SK-N-SH (cell line): Measurements from ENCODE around the gene DHRS7C. TPM values are rescaled to one million over a fixed set of nuclear protein-coding genes. Genes with fewer than 3 reads are reported as not detected.

Source experiments
- CTCF ChIA-PET: fragments of 300-600, 350-600 bp; formaldehyde crosslinking; extraction: SDS; loops from one replicate; lab custom pipeline; 2021; lab: Yijun Ruan, JAX
- POLR2A ChIA-PET: fragments of 350-600 bp; sonication (Branson Sonifier 250); formaldehyde crosslinking; extraction: SDS; loops from one replicate; lab custom pipeline; 2020; ENCODE audit warnings: antibody characterized with exemption, inconsistent platforms; lab: Yijun Ruan, JAX
- DNase-seq: peaks from one replicate; pipeline ENCODE4 v3.0.0; 2012
- H2AFZ ChIP-seq: fragments of 200-600 bp; sonication (generic); 2 replicates; pipeline ENCODE4 v1.8.1; 2016; ENCODE audit warnings: antibody characterized with exemption, mild to moderate bottlenecking, low read depth
- H3F3A ChIP-seq: fragments of 200-600 bp; sonication (generic); replicated peaks from 2 replicates; pipeline ENCODE3; 2016; ENCODE audit warnings: antibody characterized with exemption, mild to moderate bottlenecking; ENCODE audit not compliant: insufficient read depth
- H3K27ac ChIP-seq, 2 experiments: fragments of 200-500 bp in 1 of 2; fragments of 200-600 bp in 1 of 2; sonication (Bioruptor generic) in 1 of 2; sonication (generic), shearing (Covaris generic) in 1 of 2; 2 replicates each; pipeline versions ENCODE4 v1.5.1 to v1.6.1; 2014 to 2016; ENCODE audit warnings: low read depth in 2 of 2, inconsistent platforms in 1 of 2, low read length in 1 of 2, mild to moderate bottlenecking in 1 of 2, mixed read lengths in 1 of 2
- H3K27me3 ChIP-seq: fragments of 200-600 bp; sonication (generic), shearing (Covaris generic); 2 replicates; pipeline ENCODE4 v1.6.1; 2016; ENCODE audit warnings: mixed run types; ENCODE audit not compliant: insufficient read depth
- H3K36me3 ChIP-seq, 2 experiments: fragments of 200-500 bp in 1 of 2; fragments of 200-600 bp in 1 of 2; sonication (Bioruptor generic) in 1 of 2; sonication (generic) in 1 of 2; replicated peaks in 1 of 2; 2 replicates each; pipeline versions ENCODE3 to v1.5.1; 2014 to 2016; ENCODE audit warnings: low read length in 1 of 2, mild to moderate bottlenecking in 1 of 2; ENCODE audit not compliant: insufficient read depth in 2 of 2, control insufficient read depth in 1 of 2
- H3K4me1 ChIP-seq, 2 experiments: fragments of 200-500 bp in 1 of 2; fragments of 200-600 bp in 1 of 2; sonication (Bioruptor generic) in 1 of 2; sonication (generic), shearing (Covaris generic) in 1 of 2; 2 replicates each; pipeline versions ENCODE4 v1.5.1 to v1.6.1; 2014 to 2016; ENCODE audit warnings: low read depth in 1 of 2, low read length in 1 of 2, mixed run types in 1 of 2; ENCODE audit not compliant: insufficient read depth in 2 of 2, control insufficient read depth in 1 of 2
- H3K4me2 ChIP-seq: fragments of 200-600 bp; sonication (generic), shearing (Covaris generic); 2 replicates; pipeline ENCODE4 v1.6.1; 2017; ENCODE audit warnings: mixed run types
- H3K4me3 ChIP-seq, 2 experiments: fragments of 200-500 bp in 1 of 2; fragments of 200-600 bp in 1 of 2; sonication (Bioruptor generic) in 1 of 2; sonication (generic), shearing (Covaris generic) in 1 of 2; 2 replicates each; pipeline versions ENCODE4 v1.5.1 to v1.8.1; 2014 to 2016; ENCODE audit warnings: low read depth in 2 of 2, inconsistent platforms in 1 of 2, low read length in 1 of 2, mild to moderate bottlenecking in 1 of 2, mixed read lengths in 1 of 2, moderate library complexity in 1 of 2
- H3K79me2 ChIP-seq: fragments of 200-600 bp; sonication (generic); 2 replicates; pipeline ENCODE4 v1.8.1; 2017; ENCODE audit warnings: mild to moderate bottlenecking; ENCODE audit not compliant: insufficient read depth
- H3K9ac ChIP-seq: fragments of 200-600 bp; sonication (generic); 2 replicates; pipeline ENCODE4 v1.6.1; 2017; ENCODE audit warnings: mixed run types
- H3K9me2 ChIP-seq: fragments of 200-600 bp; sonication (generic); 2 replicates; pipeline ENCODE4 v1.6.1; 2017; ENCODE audit warnings: mixed run types
- H3K9me3 ChIP-seq: fragments of 200-600 bp; sonication (generic); 2 replicates; pipeline ENCODE4 v1.6.1; 2017; ENCODE audit warnings: mixed run types, mild to moderate bottlenecking, moderate library complexity
- H4K20me1 ChIP-seq: fragments of 200-600 bp; sonication (generic); 2 replicates; pipeline ENCODE4 v1.6.1; 2017; ENCODE audit warnings: mild to moderate bottlenecking, mixed run types; ENCODE audit not compliant: insufficient read depth
- FOSL2 ChIP-seq: IDR thresholded peaks from 2 replicates; pipeline ENCODE4 v1.4.0; 2012; ENCODE audit warnings: low read depth, mild to moderate bottlenecking, moderate library complexity, borderline replicate concordance
- MXI1 ChIP-seq: IDR thresholded peaks from 2 replicates; pipeline ENCODE4 v1.6.1; 2012; ENCODE audit warnings: mild to moderate bottlenecking, low read depth, low read length, improper control_type of control experiment
- RFX5 ChIP-seq: IDR thresholded peaks from 2 replicates; pipeline ENCODE4 v1.6.1; 2012; ENCODE audit warnings: mild to moderate bottlenecking, improper control_type of control experiment, low read length
- SIN3A ChIP-seq: IDR thresholded peaks from 2 replicates; pipeline ENCODE4 v1.6.1; 2012; ENCODE audit warnings: low read depth, mild to moderate bottlenecking, low read length, moderate library complexity, borderline replicate concordance
- SMC3 ChIP-seq: IDR thresholded peaks from 2 replicates; pipeline ENCODE4 v1.6.1; 2012; ENCODE audit warnings: low read depth, low read length, improper control_type of control experiment
- TAF1 ChIP-seq: IDR thresholded peaks from 2 replicates; pipeline ENCODE4 v1.6.1; 2012; ENCODE audit warnings: low read depth, mild to moderate bottlenecking, low read length, moderate library complexity, borderline replicate concordance
- TCF12 ChIP-seq: IDR thresholded peaks from 2 replicates; pipeline ENCODE4 v1.4.0; 2012
- WGBS: methylation state at CpG from one replicate; pipeline ENCODE4 v1.1.6; 2017; ENCODE audit warnings: low lambda C conversion rate; 5-methylcytosine and 5-hydroxymethylcytosine counted together
- polyA plus RNA-seq, 3 experiments: library from polyadenylated mRNA; depleted of rRNA; stranded (reverse); fragments of >200 nt; gene quantifications; 2 replicates each; pipeline ENCODE4 v1.2.3, GENCODE V29; 2012
- TF ChIP-seq, protein P1 (sequence below): IDR thresholded peaks from 2 replicates; pipeline ENCODE4 v1.6.1; 2012; ENCODE audit warnings: mild to moderate bottlenecking, low read depth, low read length, moderate library complexity
- TF ChIP-seq, protein P2 (sequence below): IDR thresholded peaks from 2 replicates; pipeline ENCODE4; 2012

The DHRS7C gene
- polyA plus RNA-seq, 1 of the 3 experiments (the other 2 are of a cell fraction), result not detected

DNA sequence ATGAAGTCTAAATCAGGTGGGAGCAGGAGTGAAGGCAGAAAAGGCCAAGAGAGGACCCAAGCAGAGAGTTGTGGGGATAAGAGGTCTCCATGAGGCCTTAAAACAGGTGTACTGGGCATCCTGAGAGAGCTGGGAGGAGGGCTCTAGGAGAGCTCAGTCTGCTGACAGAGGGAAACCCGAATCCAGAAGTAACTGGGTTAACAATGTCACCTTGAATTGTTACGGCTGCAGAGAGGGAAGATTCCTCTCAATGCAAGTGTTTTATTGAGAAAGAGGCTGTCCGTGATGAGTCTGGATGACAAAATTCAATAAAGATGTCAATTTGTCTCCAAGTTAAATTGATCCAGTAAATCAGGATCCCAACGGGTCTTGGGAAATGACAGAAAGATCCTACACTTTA is 8.3 kb downstream of the DHRS7C start:
- H2AFZ ChIP-seq, result no peak overlapping the region
- ChIA-PET CTCF (no interaction called here), POLR2A (no interaction called here)
- no peaks in the 10 kb centered on the region for H3K4me1 ChIP-seq
- H3K79me2 ChIP-seq, result no peaks in the 10 kb centered on the region
- no peak for DNase-seq
- no peaks in the 10 kb centered on the region for H4K20me1 ChIP-seq
- H3K9ac ChIP-seq, result no peak overlapping the region
- no peaks in the 10 kb centered on the region for H3K9me2 ChIP-seq
- H3K4me3 ChIP-seq, result no peak overlapping the region
- no peaks in the 10 kb centered on the region for H3K36me3 ChIP-seq
- WGBS, result 6% methylated on average over 4 of the region's 4 CpGs
- no peak overlapping the region for H3K4me2 ChIP-seq
- peaks cover 18% of the 10 kb centered on the region; the same call in 1 of the 2 replicates for H3K27me3 ChIP-seq
- H3F3A ChIP-seq, result no peaks in the 10 kb centered on the region
- no peak overlapping the region for H3K27ac ChIP-seq
- TF ChIP-seq, protein P1, sequence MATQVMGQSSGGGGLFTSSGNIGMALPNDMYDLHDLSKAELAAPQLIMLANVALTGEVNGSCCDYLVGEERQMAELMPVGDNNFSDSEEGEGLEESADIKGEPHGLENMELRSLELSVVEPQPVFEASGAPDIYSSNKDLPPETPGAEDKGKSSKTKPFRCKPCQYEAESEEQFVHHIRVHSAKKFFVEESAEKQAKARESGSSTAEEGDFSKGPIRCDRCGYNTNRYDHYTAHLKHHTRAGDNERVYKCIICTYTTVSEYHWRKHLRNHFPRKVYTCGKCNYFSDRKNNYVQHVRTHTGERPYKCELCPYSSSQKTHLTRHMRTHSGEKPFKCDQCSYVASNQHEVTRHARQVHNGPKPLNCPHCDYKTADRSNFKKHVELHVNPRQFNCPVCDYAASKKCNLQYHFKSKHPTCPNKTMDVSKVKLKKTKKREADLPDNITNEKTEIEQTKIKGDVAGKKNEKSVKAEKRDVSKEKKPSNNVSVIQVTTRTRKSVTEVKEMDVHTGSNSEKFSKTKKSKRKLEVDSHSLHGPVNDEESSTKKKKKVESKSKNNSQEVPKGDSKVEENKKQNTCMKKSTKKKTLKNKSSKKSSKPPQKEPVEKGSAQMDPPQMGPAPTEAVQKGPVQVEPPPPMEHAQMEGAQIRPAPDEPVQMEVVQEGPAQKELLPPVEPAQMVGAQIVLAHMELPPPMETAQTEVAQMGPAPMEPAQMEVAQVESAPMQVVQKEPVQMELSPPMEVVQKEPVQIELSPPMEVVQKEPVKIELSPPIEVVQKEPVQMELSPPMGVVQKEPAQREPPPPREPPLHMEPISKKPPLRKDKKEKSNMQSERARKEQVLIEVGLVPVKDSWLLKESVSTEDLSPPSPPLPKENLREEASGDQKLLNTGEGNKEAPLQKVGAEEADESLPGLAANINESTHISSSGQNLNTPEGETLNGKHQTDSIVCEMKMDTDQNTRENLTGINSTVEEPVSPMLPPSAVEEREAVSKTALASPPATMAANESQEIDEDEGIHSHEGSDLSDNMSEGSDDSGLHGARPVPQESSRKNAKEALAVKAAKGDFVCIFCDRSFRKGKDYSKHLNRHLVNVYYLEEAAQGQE, result no peak
- TF ChIP-seq MXI1, result no peak
- H3K9me3 ChIP-seq, result no peaks in the 10 kb centered on the region

DNA sequence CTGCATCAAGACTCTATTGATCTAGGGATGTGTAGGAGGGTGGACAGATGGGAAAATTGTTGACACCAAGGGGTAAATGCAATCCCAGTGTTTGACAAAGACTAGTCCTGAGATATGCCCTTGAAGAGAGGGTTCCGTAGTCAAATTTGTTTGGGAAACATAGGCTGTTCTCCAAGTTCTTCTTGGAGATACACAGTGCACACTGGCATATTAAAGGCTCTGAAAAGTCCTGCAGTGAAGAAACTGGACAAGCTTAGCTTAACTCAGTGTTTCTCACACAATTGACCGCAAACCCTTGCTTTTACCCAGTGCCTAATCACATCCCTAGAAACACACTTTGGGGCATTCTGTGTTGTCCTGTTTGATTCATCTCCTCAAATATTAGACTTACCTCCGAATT is 10.8 kb downstream of the DHRS7C start:
- no peaks in the 10 kb centered on the region for H3F3A ChIP-seq
- H3K79me2 ChIP-seq, result no peaks in the 10 kb centered on the region
- H3K27ac ChIP-seq, result no peak overlapping the region
- ChIA-PET POLR2A (no interaction called here), CTCF (interaction anchor here (1.1 kb wide), 1 partner anchor 12 kb away, joined by 4 read pairs; no protein-coding TSS in a partner anchor)
- no peaks in the 10 kb centered on the region for H3K9me3 ChIP-seq
- H3K9ac ChIP-seq, result no peak overlapping the region
- H2AFZ ChIP-seq, result no peak overlapping the region
- H3K4me2 ChIP-seq, result no peak overlapping the region
- H3K9me2 ChIP-seq, result no peaks in the 10 kb centered on the region
- no peak for TF ChIP-seq TAF1
- DNase-seq, result no peak
- no peaks in the 10 kb centered on the region for H4K20me1 ChIP-seq
- H3K27me3 ChIP-seq, result peaks cover 17% of the 10 kb centered on the region; the same call in 1 of the 2 replicates
- no peaks in the 10 kb centered on the region for H3K36me3 ChIP-seq
- H3K4me3 ChIP-seq, result no peak overlapping the region
- 14% methylated on average over 3 of the region's 3 CpGs for WGBS
- H3K4me1 ChIP-seq, result no peaks in the 10 kb centered on the region

DNA sequence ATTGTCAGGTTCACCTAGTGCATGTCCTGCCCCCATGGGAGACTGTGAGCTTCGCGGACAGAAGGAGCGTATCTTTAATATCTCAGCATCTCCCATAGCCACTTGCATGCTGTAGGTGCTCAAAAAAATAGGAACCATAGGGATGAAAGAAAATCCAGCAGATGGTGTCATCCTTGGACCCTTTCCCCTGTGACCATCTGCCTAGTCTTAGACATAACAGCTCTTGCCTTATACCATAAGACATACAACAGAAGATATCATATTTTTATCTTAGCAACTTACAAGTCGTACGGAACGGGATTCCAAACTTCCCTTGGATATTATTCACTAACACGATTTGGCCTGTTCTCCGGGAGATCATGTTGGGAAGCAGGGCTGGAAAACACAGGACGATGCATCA is 14.5 kb downstream of the DHRS7C start:
- WGBS, result 13% methylated on average over 9 of the region's 9 CpGs
- POLR2A ChIA-PET, result no interaction called here
- no peaks in the 10 kb centered on the region for H3K79me2 ChIP-seq
- H3K36me3 ChIP-seq, result no peaks in the 10 kb centered on the region
- TF ChIP-seq, protein P2, sequence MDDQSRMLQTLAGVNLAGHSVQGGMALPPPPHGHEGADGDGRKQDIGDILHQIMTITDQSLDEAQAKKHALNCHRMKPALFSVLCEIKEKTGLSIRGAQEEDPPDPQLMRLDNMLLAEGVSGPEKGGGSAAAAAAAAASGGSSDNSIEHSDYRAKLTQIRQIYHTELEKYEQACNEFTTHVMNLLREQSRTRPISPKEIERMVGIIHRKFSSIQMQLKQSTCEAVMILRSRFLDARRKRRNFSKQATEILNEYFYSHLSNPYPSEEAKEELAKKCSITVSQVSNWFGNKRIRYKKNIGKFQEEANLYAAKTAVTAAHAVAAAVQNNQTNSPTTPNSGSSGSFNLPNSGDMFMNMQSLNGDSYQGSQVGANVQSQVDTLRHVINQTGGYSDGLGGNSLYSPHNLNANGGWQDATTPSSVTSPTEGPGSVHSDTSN, result no peak
- TF ChIP-seq TAF1 (no peak), TCF12 (no peak), SIN3A (no peak), SMC3 (no peak), RFX5 (no peak), FOSL2 (no peak)
- no peaks in the 10 kb centered on the region for H4K20me1 ChIP-seq
- no peaks in the 10 kb centered on the region for H3K9me2 ChIP-seq
- no peak overlapping the region for H3K27ac ChIP-seq
- H3K4me1 ChIP-seq, result no peaks in the 10 kb centered on the region
- no peak overlapping the region for H2AFZ ChIP-seq
- H3K4me2 ChIP-seq, result no peak overlapping the region
- no peaks in the 10 kb centered on the region for H3K9me3 ChIP-seq
- H3K27me3 ChIP-seq, result peaks cover 39% of the 10 kb centered on the region
- no peaks in the 10 kb centered on the region for H3F3A ChIP-seq
- DNase-seq, result no peak
- CTCF ChIA-PET, result no interaction called here
- H3K9ac ChIP-seq, result no peak overlapping the region
- H3K4me3 ChIP-seq, result no peak overlapping the region
